Endothelial cell of umbilical vein (primary cell): ENCODE results near the gene CADPS. TPM values are rescaled to one million over a fixed set of nuclear protein-coding genes. Genes with fewer than 3 reads are reported as not detected.

ENCODE experiments used
- BruUV-seq: library from RNA; stranded (reverse); fragments of 400-500 nt; replicated peaks from 2 replicates; lab custom pipeline; 2021; lab: Mats Ljungman, UMichigan
- CTCF ChIA-PET: fragments of 300-600, 350-600 bp; sonication (Branson Sonifier 250); formaldehyde crosslinking; loops from one replicate; lab custom pipeline; 2021; ENCODE audit warnings: antibody characterized with exemption, inconsistent platforms; lab: Charles Lee
- POLR2A ChIA-PET: fragments of 300-600, 350-600 bp; sonication (Branson Sonifier 250); formaldehyde crosslinking; loops from one replicate; lab custom pipeline; 2021; ENCODE audit warnings: antibody characterized with exemption, inconsistent platforms; lab: Charles Lee
- DNase-seq: peaks from one replicate; pipeline ENCODE4 v3.0.0-alpha.2; 2011; ENCODE audit warnings: low read depth, low spot score
- FAIRE-seq: peaks from 2 replicates; lab custom pipeline; 2011; peaks lifted over from hg19 to GRCh38; lab: Jason Lieb, UNC
- H2AFZ ChIP-seq: 2 replicates; pipeline ENCODE4 v1.6.0; 2012; ENCODE audit warnings: low read depth, low read length, control low read depth, inconsistent platforms
- H3K27ac ChIP-seq: 2 replicates; pipeline ENCODE4 v1.5.1; 2011; ENCODE audit warnings: low read depth, mild to moderate bottlenecking, control low read depth, low read length, moderate library complexity; ENCODE audit not compliant: insufficient read depth
- H3K27me3 ChIP-seq, 2 experiments: 2 replicates each; pipeline versions ENCODE4 v1.6.0 to v1.6.1; 2011; ENCODE audit warnings: low read length in 2 of 2, mixed read lengths in 1 of 2; ENCODE audit not compliant: control insufficient read depth in 2 of 2, insufficient read depth in 2 of 2
- H3K36me3 ChIP-seq, 2 experiments: 2 replicates in 1 of 2; 3 replicates in 1 of 2; pipeline ENCODE4 v1.5.1; 2011; ENCODE audit warnings: low read length in 2 of 2, mild to moderate bottlenecking in 1 of 2, moderate library complexity in 1 of 2; ENCODE audit not compliant: control insufficient read depth in 2 of 2, insufficient read depth in 2 of 2; ENCODE audit errors: extremely low read depth in 1 of 2
- H3K4me1 ChIP-seq: 3 replicates; pipeline ENCODE4 v1.5.1; 2011; ENCODE audit warnings: mild to moderate bottlenecking, low read length; ENCODE audit not compliant: control insufficient read depth, insufficient read depth; ENCODE audit errors: extremely low read depth
- H3K4me2 ChIP-seq: 2 replicates; pipeline ENCODE4 v1.6.1; 2011; ENCODE audit warnings: low read length, control low read depth, mixed read lengths; ENCODE audit not compliant: insufficient read depth
- H3K4me3 ChIP-seq, 3 experiments: fragments of 200-600 bp in 1 of 3; sonication (generic), shearing (Covaris generic) in 1 of 3; replicated peaks in 1 of 3; 2 replicates each; pipeline ENCODE4 v1.5.1; 2011 to 2016; ENCODE audit warnings: control low read depth in 3 of 3, low read length in 3 of 3, mild to moderate bottlenecking in 2 of 3, inconsistent platforms in 1 of 3, low read depth in 1 of 3, moderate library complexity in 1 of 3; ENCODE audit not compliant: insufficient read depth in 1 of 3
- H3K79me2 ChIP-seq: 2 replicates; pipeline ENCODE4 v1.6.0; 2012; ENCODE audit warnings: low read length, inconsistent platforms; ENCODE audit not compliant: control insufficient read depth, insufficient read depth
- H3K9ac ChIP-seq: replicated peaks from 2 replicates; pipeline ENCODE3; 2011; ENCODE audit warnings: low read length, control low read depth; ENCODE audit not compliant: insufficient read depth; ENCODE audit errors: extremely low read depth
- H3K9me1 ChIP-seq: replicated peaks from 3 replicates; pipeline ENCODE4 v1.6.0; 2011; ENCODE audit warnings: mild to moderate bottlenecking, low read length; ENCODE audit not compliant: control insufficient read depth, insufficient read depth; ENCODE audit errors: extremely low read depth
- H3K9me3 ChIP-seq: replicated peaks from 2 replicates; pipeline ENCODE4 v1.5.1; 2012; ENCODE audit warnings: low read length, inconsistent platforms; ENCODE audit not compliant: control insufficient read depth, insufficient read depth
- H4K20me1 ChIP-seq: replicated peaks from 2 replicates; pipeline ENCODE3; 2011; ENCODE audit warnings: mild to moderate bottlenecking, low read length; ENCODE audit not compliant: control insufficient read depth, insufficient read depth; ENCODE audit errors: extremely low read depth
- CTCF ChIP-seq, 2 donors: IDR thresholded peaks; 1 replicate in 1 of 2; 2 replicates in 1 of 2; pipeline ENCODE4 v1.5.1; 2011; ENCODE audit warnings: low read length in 2 of 2, mild to moderate bottlenecking in 2 of 2, moderate library complexity in 2 of 2, control low read depth in 1 of 2, inconsistent platforms in 1 of 2, low read depth in 1 of 2; ENCODE audit not compliant: insufficient read depth in 1 of 2; ENCODE audit errors: extremely low read depth in 1 of 2
- EZH2 ChIP-seq: IDR thresholded peaks from 2 replicates; pipeline ENCODE4 v1.6.1; 2012; ENCODE audit warnings: borderline replicate concordance, low read depth, mild to moderate bottlenecking, moderate library complexity, low read length, inconsistent platforms; ENCODE audit not compliant: severe bottlenecking
- FOS ChIP-seq: IDR thresholded peaks from 2 replicates; pipeline ENCODE4 v1.6.1; 2011; ENCODE audit warnings: mild to moderate bottlenecking, low read length, moderate library complexity, borderline replicate concordance; ENCODE audit not compliant: insufficient read depth
- GATA2 ChIP-seq: IDR thresholded peaks from 2 replicates; pipeline ENCODE4 v1.7.0; 2011; ENCODE audit warnings: low read depth, mild to moderate bottlenecking, moderate library complexity, mixed read lengths, low read length; ENCODE audit not compliant: insufficient read length, insufficient read depth
- JUN ChIP-seq: IDR thresholded peaks from 2 replicates; pipeline ENCODE4 v1.6.1; 2011; ENCODE audit warnings: borderline replicate concordance, low read depth; ENCODE audit not compliant: insufficient read length, insufficient read depth
- MAX ChIP-seq: IDR thresholded peaks from 2 replicates; pipeline ENCODE4 v1.6.1; 2011; ENCODE audit not compliant: insufficient read depth, insufficient read length
- MYC ChIP-seq: IDR thresholded peaks from one replicate; pipeline ENCODE4 v1.6.1; 2011; ENCODE audit warnings: mild to moderate bottlenecking, low read depth, low read length
- POLR2A ChIP-seq: IDR thresholded peaks from 2 replicates; pipeline ENCODE4 v1.6.1; 2012; ENCODE audit warnings: low read depth, mild to moderate bottlenecking, control low read depth, low read length
- POLR2AphosphoS5 ChIP-seq: IDR thresholded peaks from 2 replicates; pipeline ENCODE4 v1.6.1; 2012; ENCODE audit warnings: low read depth, mild to moderate bottlenecking, control low read depth, low read length, moderate library complexity; ENCODE audit not compliant: insufficient read depth
- dilution Hi-C: fragments of 300-500 bp; cut with MboI; formaldehyde crosslinking; loops from one replicate; pipeline ENCODE4 v1.15.0; 2019; ENCODE audit warnings: low sequenced_read_pairs; ENCODE audit not compliant: extremely low pct_ligation_motif_present
- intact Hi-C: fragments of 100-400 bp; cut with micrococcal nuclease; formaldehyde crosslinking; loops from one replicate; pipeline ENCODE4 v1.10.0; 2022
- polyA plus RNA-seq, 4 experiments: library from polyadenylated mRNA; depleted of rRNA in 3 of 4; stranded (reverse) in 3 of 4; unstranded in 1 of 4; fragments of >200 nt; gene quantifications; 2 replicates each; pipeline versions ENCODE4 v1.2.1 to v1.2.3, GENCODE V29; 2011 to 2012; ENCODE audit warnings: missing spikeins in 1 of 4
- total RNA-seq: library from RNA; stranded (reverse); gene quantifications from 2 replicates; pipeline ENCODE4 v1.2.3, GENCODE V29; 2021

CADPS gene
- total and polyA plus RNA-seq, 2 donors (not counting 3 experiments of a cell fraction or from before 2014, with no cell fraction given) = not detected

- POLR2A ChIA-PET = no interaction called here
- no peak for TF ChIP-seq JUN
- TF ChIP-seq FOS = no peak
- no peak for TF ChIP-seq MAX
- TF ChIP-seq POLR2A = no peak
- no peak for TF ChIP-seq CTCF (IDR thresholded peaks at IDR 0.05; ENCODE audit: extremely low read depth in 1 of 2, insufficient read depth in 1 of 2, low read depth in 1 of 2, low read length in 2 of 2)
- TF ChIP-seq POLR2AphosphoS5 = no peak
- TF ChIP-seq EZH2 = no peak
- no peak for TF ChIP-seq GATA2
- TF ChIP-seq MYC = no peak
Observed at GRCh38 chr3:62811119-62811518, 64.1 kb downstream of the CADPS start.

More at GRCh38 chr3:62811119-62811518, 64.1 kb downstream of the CADPS start:
- Histone ChIP-seq H3K9me3 (no peaks in the 10 kb centered on the region), H3K4me3 (no peak overlapping the region), H3K4me1 (no peaks in the 10 kb centered on the region), H3K27ac (no peak overlapping the region), H3K9ac (no peak overlapping the region), H3K36me3 (no peaks in the 10 kb centered on the region), H3K79me2 (no peaks in the 10 kb centered on the region), H3K27me3 (no peaks in the 10 kb centered on the region), H3K9me1 (no peaks in the 10 kb centered on the region), H4K20me1 (no peaks in the 10 kb centered on the region), H3K4me2 (no peak overlapping the region), H2AFZ (no peak overlapping the region)
- CTCF ChIA-PET = no interaction called here
- no TSS peak for BruUV-seq
- intact Hi-C loops (no loop called here), dilution Hi-C loops (no loop called here)
- DNase-seq (no peak), FAIRE-seq (no peak)
